Measurements from ENCODE around the gene SERPINE1. TPM values are rescaled to one million over a fixed set of nuclear protein-coding genes. Genes with fewer than 3 reads are reported as not detected.

Gene SERPINE1
- total RNA-seq, 1 experiment from 2014 or later, result 5.0 TPM

DNA sequence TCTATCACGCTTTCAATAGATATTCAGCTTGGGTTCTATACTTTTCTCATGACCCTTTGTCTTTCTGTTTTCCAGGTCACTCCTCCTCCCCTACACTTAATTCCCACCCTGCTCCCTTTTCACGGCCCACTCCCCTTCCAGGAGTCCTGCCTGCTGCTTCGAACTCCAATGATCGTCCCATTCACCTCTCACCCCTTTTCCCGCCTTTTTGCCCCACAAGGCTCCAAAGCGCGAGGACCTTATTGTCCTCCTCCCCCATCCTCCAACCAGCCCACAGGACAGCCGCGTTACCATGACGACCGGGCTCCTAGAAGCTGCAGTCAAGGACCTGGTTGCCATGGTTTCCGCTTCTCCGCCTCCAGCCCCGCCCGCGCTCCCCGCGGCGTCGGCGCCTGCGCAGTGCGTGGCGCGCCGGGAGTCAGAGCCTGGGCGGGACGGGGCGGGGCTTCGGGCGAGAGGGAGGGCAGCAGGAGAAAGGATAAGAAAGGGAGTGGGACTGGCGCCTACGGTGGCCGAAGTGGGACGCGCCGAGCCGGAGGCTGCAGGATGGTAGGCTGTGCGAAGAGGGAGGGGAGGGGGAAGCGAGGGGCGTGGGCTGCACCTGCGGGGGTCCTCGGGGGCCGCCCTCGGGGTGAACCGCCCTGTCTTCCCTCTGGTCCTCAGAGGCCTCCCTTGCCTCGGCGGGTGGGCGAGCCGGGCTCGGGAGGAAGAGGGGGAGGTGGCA lies 27.2 kb downstream of the SERPINE1 start, which contains the start of gene AP1S1:
TSS of gene AP1S1 (plus strand) at position 508 of the 724 bp plus-strand sequence. CDS start at position 547, 39 bp downstream.
- DNase-seq (ENCODE audit: low spot score), result peak; percentile 98

- DNase-seq (ENCODE audit: low spot score), result no peak
Observed at GRCh38 chr7:101154693-101155102, 27.8 kb downstream of the SERPINE1 start.

DNA sequence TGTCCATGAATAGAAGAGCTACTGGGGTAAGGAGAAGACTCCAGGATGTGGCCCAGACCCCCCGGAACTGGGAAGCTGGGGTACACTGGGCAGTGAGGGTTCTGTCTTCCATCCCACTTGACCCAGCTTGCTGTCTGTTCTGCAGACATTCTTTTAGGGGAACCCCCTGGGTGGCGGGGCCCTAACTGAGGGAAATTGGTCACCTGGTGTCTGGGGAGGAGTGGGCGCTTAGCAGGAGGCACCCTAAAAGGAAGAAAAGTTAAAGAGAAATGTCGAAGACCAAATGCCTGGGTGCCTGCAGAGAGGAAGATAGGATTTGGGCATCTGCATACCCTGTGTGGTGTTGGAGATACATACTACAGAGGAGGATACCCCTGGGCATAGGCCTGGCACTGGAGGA lies 28.4 kb downstream of the SERPINE1 start:
- no peak for DNase-seq (ENCODE audit: low spot score)

DNA sequence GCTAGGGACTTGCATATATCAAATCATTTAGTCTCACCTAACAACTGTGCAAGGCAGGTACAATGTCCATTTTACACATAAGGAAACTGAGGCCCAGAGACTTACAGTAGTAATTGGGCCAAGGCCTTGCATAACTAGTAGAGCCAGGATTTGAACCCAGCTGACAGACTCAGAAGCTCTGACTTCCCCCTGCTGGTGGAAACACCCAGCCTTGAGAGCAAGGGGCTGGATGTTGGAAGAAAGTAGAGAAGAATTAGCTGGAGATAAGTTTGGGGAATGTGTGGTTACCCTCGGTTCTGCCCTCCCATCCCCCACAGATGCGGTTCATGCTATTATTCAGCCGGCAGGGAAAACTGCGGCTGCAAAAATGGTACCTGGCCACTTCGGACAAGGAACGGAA lies 29.4 kb downstream of the SERPINE1 start:
- no peak for DNase-seq (ENCODE audit: low spot score)

DNA sequence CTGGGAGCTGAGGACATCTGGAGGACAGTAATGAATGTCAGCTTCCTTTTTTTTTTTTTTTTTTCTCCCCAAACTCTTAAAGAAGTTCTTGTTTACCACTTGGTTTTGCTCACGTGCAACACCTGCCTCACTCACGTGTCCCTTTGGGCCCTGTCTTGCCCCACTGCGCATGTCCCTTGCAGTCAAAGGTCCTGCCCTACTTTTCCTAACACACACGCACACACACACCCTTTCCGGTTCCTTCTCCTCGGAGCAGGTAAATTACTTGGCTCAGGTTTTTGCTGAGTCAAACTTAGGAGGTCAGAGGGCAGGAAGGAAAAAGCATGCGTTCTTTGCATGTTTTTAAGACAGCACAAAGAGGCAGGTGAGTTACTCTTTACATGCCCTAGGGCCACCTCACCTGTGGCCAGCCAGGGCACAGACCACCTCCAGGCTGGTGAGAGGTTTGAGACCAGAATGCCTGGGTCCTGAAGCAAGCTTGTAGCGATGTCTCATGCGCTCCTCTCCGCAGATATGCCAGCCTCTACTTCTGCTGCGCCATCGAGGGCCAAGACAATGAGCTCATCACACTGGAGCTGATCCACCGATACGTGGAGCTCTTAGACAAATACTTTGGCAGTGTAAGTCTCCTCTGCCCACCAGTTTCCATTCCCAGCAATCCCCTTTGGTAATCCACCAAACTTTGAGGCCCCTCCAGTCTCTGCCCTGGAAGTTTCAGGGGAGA lies 30.1 kb downstream of the SERPINE1 start:
- peak; percentile 30 for DNase-seq (ENCODE audit: low spot score)

DNA sequence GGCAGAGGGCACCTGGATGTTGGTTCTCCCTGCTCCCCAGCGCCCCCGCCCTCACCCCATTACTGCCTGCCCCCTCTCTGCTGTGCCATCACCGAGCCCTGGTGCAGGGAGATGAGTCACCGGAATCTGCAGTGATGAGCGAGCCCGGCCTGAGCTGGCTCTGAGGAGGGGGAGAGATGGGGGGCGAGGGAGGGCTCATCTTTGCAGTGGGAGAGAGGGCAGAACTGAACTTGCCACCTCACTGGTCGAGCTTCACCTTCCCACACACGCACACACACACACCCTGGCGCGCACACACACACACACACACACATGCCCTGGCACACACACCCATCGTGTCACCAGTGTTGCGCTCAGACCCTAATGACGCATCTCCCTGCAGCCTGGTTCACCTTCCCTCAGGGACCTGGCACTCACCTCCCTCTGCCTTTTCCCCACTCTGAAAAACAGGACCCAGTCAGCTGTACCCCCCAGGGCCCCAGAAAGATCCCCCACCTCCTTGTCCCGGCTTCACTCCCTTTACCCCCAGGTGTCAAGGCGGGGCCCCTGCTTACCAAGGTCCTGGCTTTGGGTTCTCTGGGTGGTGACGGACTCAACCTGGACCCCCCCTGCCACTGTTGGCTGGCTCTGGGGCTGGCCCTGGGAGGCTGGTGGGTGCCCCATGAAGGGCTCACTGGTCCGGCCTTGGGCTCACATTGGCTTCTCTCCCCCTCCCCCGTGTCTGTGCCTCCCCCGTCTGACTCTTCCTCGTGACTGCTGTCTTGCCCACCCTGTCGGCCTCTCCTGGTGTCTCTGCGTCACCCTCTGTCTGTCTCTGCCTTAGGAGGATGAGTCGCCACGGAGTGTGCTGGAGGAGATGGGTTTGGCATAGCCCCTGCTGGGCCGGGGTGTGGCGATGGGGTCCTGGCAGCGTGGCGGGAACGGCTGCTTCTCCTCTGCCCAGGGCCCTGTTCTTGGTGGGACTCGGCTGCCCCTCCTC lies 33.1 kb downstream of the SERPINE1 start:
- DNase-seq (ENCODE audit: low spot score), result no peak

GRCh38 chr7:101160910-101161309 lies 34.0 kb downstream of the SERPINE1 start:
- DNase-seq (ENCODE audit: low spot score), result no peak

- DNase-seq (ENCODE audit: low spot score), result no peak
Observed at GRCh38 chr7:101161692-101162471, 35.0 kb downstream of the SERPINE1 start.

- DNase-seq (ENCODE audit: low spot score), result peak; percentile 67
Observed at GRCh38 chr7:101162551-101163278, 35.8 kb downstream of the SERPINE1 start.

DNA sequence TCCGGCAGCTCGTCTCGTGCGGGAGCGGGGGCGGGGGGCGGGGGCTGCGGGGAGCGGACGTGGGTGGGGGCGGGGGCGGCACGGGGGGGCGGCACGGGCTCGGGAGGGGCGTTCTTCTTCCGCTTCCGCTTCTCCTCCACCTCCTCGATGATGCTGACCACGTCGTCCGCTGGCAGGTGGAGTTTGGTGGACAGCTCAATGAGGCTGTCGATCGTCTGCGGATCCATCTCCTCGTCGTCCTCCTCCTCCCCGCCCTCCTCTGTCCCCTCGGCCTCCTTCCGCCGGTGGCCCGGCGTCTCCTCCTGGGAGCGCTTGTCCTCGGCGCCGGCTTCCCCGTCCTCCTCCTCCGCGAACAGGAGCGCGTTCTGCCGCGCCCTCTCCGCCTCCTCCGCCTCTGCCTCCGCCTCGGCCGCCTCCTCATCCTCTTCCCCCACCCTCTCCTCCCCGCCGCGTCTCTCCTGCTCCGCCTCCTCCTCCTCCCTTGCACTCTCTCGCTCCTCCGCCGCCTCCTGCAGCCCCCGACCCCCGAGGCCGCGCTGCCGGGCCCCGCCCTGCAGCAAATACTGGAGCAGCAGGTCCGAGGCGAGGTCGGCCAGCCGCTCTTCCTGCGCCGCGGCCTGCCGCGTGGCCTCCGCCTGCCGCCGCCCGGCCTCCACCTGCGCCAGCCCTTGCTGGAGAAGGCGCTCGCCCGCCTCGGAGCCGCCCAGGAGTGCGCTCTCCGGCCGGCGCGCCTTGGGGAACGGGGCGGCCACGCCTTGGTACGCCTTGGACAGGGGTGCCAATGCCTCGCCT lies 36.6 kb downstream of the SERPINE1 start:
- peak; percentile 47 for DNase-seq (ENCODE audit: low spot score)

GRCh38 chr7:101164071-101164840 lies 37.4 kb downstream of the SERPINE1 start:
- DNase-seq (ENCODE audit: low spot score), result peak; percentile 54

DNA sequence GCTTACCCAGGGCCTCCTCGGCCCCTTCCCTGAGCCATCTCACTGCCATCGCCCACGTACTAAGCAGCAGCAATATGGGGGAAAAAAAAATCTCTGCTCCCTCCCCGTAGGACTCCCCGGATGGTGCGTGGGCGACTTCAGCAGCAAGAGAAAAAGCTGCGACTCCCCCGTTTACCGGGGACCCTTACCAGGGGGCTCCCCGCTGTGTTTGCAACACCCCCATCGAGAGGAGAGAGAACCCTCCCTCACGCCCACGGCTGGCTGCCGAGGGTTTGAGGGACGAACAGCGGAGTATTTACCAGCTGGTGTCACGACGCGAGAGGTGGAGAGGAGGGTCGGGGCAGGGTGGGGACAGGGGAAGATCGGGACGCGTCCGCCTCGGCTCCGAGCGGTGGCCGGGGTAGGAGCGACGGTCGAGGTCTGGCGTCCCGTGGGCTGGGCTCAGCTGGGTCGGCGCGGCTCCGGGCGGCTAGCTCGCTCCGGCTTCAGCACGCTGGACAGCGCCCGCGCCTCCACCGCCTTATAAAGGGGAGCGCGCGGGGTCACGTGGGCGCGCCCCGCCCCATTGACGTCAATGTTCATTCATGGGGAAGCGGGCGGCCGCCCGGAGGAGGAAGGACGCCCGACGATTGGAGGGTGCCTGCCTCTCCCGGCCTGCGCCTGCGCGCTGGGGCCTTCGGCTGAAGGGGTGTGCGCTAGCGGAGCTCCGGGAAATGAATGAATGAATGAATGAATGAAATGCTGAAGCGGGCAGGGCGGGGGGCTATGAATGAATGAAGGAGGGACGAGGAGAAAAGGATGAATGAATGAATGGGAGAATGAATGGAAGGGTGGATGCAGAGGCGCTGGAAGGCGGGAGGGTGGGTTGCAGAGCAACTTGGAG lies 38.4 kb downstream of the SERPINE1 start, which contains the start of gene VGF:
TSS of gene VGF (minus strand) at position 495 of the 883 bp plus-strand sequence. CDS start 726 bp downstream, outside the sequence.
- DNase-seq (ENCODE audit: low spot score), result peak; percentile 95

DNA sequence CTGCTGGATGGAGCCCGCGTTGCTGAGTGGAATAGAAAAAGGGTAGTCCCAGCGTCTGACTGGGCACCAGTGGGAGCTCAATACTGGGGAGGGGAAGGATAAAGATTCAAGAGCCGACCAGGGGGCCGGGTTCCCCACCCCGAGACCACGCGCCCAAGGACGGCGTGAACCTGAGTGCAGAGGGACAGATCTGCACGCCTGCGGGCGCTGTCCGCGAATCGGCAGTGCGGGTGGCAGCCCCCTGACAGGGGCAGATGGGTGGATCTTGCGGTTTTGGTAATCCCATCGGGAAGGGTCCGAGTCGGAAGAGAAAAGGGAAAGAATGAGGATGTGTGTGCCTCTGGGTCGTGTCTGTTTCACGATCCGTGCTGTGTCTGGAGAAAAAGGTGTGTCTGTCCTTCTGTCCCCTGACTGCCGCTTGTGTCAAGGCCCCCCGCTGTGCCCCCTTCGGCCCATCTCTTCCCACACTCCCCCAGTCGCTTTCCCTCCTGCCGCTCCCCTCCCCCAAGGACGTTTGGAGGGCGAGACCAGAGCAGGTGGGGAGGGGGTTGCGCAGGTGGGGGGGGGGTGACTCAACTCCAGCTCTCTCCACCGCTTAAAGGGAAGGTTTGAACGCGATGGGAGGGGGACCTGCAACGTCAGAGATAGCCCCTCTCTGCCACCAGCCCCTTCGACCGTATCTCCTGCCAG lies 39.2 kb downstream of the SERPINE1 start:
- DNase-seq (ENCODE audit: low spot score), result no peak

DNA sequence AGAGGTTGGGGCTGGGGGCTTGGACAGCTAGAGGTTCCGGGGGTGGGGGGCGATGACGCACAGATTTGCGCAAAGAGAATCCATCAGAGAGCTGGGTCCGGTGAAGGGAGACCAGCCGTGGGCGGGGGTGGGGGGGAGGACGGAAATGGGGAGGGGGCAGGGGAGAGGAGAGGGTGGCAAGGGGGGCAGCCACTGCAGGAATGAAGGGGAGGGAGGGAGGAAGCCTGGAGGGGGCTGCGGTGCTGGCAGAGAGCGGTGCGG lies 39.7 kb downstream of the SERPINE1 start:
- DNase-seq (ENCODE audit: low spot score), result no peak

- DNase-seq (ENCODE audit: low spot score), result no peak
Observed at GRCh38 chr7:101166909-101167644, 40.2 kb downstream of the SERPINE1 start.

DNA sequence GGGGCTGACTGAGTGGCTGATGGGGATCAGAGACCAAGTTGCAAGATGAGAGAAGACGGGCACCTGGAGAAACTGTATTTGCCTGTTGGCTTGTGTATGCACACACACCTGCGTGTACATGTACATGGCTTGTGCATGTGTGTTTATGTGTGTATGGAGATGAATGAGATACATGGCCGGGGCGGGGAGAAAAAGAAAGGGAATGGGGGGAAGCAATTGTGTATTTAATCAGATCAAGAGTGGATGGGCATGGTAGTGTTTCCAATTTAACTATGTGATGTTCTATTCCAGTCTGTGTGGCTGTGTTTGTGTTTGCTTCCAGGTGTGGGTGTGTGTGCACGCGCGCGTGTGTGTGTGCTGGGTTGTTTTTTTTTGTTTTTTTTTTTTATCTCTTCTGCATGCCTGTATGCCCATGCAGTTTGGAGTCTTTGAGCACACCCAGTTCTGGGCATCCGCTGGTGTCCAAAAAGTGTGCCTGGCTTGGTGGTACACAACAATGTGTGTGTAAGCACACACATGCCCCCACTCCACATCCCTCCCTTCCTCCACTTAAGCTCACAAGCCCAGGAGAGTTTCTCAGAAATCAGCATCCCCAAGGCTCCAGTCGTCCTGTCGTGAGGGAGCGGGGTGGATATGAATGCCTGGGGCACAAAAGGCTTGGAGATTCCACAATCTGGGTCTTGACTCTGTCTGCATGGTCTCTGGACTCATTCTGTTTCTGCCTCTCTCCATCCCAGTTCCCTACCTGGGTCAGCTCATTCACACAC lies 40.9 kb downstream of the SERPINE1 start:
- no peak for DNase-seq (ENCODE audit: low spot score)
